GM23338 (cell line): ENCODE data around the gene GALNT9. TPM values are rescaled to one million over a fixed set of nuclear protein-coding genes. Genes with fewer than 3 reads are reported as not detected.

Experiments used
- ATAC-seq: fragments of 200-7000 bp; cut with Tn5 transposase; 3 replicates; pipeline ENCODE4 v1.9.1; 2020
- DNase-seq: peaks from one replicate; pipeline ENCODE4 v3.0.0-alpha.2; 2015; ENCODE audit warnings: low spot score
- H2AFZ ChIP-seq: fragments of 200-600 bp; sonication (generic); 2 replicates; pipeline ENCODE4 v1.8.0; 2016; ENCODE audit warnings: antibody characterized with exemption, mild to moderate bottlenecking, moderate library complexity
- H3F3A ChIP-seq: fragments of 200-600 bp; sonication (generic); replicated peaks from 2 replicates; pipeline ENCODE4 v1.8.0; 2017; ENCODE audit warnings: antibody characterized with exemption, mixed run types, low read depth
- H3K27ac ChIP-seq: fragments of 200-600 bp; sonication (generic); 2 replicates; pipeline ENCODE4 v1.6.1; 2016; ENCODE audit warnings: low read depth
- H3K27me3 ChIP-seq: fragments of 200-600 bp; sonication (generic); 2 replicates; pipeline ENCODE4 v1.8.0; 2016; ENCODE audit warnings: mild to moderate bottlenecking, mixed run types, moderate library complexity; ENCODE audit not compliant: insufficient read depth
- H3K36me3 ChIP-seq: fragments of 200-600 bp; sonication (generic); 2 replicates; pipeline ENCODE4 v1.8.0; 2016; ENCODE audit warnings: mild to moderate bottlenecking; ENCODE audit not compliant: insufficient read depth
- H3K4me1 ChIP-seq: fragments of 200-600 bp; sonication (generic); 2 replicates; pipeline ENCODE4 v1.8.0; 2016; ENCODE audit warnings: mild to moderate bottlenecking, moderate library complexity; ENCODE audit not compliant: insufficient read depth
- H3K4me2 ChIP-seq: fragments of 200-600 bp; sonication (generic); 2 replicates; pipeline ENCODE4 v1.7.1; 2017; ENCODE audit warnings: mixed run types
- H3K4me3 ChIP-seq: fragments of 200-600 bp; sonication (generic); 2 replicates; pipeline ENCODE4 v1.6.1; 2016; ENCODE audit warnings: mixed run types
- H3K79me2 ChIP-seq: fragments of 200-600 bp; sonication (generic); replicated peaks from 2 replicates; pipeline ENCODE4 v1.8.0; 2017; ENCODE audit warnings: mild to moderate bottlenecking; ENCODE audit not compliant: insufficient read depth
- H3K9me2 ChIP-seq: fragments of 200-600 bp; sonication (generic); 2 replicates; pipeline ENCODE4 v1.8.0; 2017; ENCODE audit not compliant: insufficient read depth
- H4K20me1 ChIP-seq: fragments of 200-600 bp; sonication (generic); replicated peaks from 2 replicates; pipeline ENCODE4 v1.8.0; 2017; ENCODE audit warnings: mild to moderate bottlenecking; ENCODE audit not compliant: insufficient read depth
- H3K27ac Mint-ChIP-seq: 2 replicates; pipeline ENCODE4 v1.8.0; 2020; ENCODE audit warnings: inconsistent platforms, mild to moderate bottlenecking, moderate library complexity, mixed read lengths
- H3K27me3 Mint-ChIP-seq: 3 replicates; pipeline ENCODE4 v1.8.0; 2022; ENCODE audit warnings: low read depth, mild to moderate bottlenecking, moderate library complexity, mixed read lengths, inconsistent platforms; ENCODE audit not compliant: insufficient read depth, poor library complexity
- H3K36me3 Mint-ChIP-seq: 3 replicates; pipeline ENCODE4 v1.8.0; 2021; ENCODE audit warnings: low read depth, mild to moderate bottlenecking, inconsistent platforms, moderate library complexity, mixed read lengths
- H3K4me1 Mint-ChIP-seq: 3 replicates; pipeline ENCODE4 v1.8.0; 2020; ENCODE audit warnings: mild to moderate bottlenecking, inconsistent platforms, mixed read lengths
- H3K4me3 Mint-ChIP-seq: 3 replicates; pipeline ENCODE4 v1.8.0; 2021; ENCODE audit warnings: moderate library complexity, mild to moderate bottlenecking, inconsistent platforms, mixed read lengths
- H3K9me3 Mint-ChIP-seq: 3 replicates; pipeline ENCODE4 v1.8.0; 2020; ENCODE audit warnings: moderate library complexity, mild to moderate bottlenecking, inconsistent platforms, mixed read lengths
- CREB1 ChIP-seq: fragments of 250-450 bp; sonication (Bioruptor Pico); IDR thresholded peaks from 2 replicates; pipeline ENCODE4 v1.5.0; 2020; ENCODE audit warnings: low read depth, mild to moderate bottlenecking, moderate library complexity
- CTCF ChIP-seq, 2 experiments: fragments of 200-600 bp in 1 of 2; sonication (generic) in 1 of 2; conservative IDR thresholded peaks; 2 replicates each; pipeline versions ENCODE4 v1.5.1 to v1.6.1; 2016 to 2017; ENCODE audit warnings: antibody characterized with exemption in 2 of 2, low read depth in 2 of 2, mild to moderate bottlenecking in 2 of 2, moderate library complexity in 1 of 2
- ETS1 ChIP-seq: IDR thresholded peaks from 2 replicates; pipeline ENCODE4 v1.6.1; 2016; ENCODE audit warnings: antibody characterized with exemption
- EZH2 ChIP-seq: fragments of 200-600 bp; sonication (generic); IDR thresholded peaks from one replicate; pipeline ENCODE4 v1.8.0; 2017; ENCODE audit warnings: antibody characterized with exemption, mild to moderate bottlenecking, low read depth; ENCODE audit not compliant: unreplicated experiment
- EZH2phosphoT487 ChIP-seq: fragments of 200-600 bp; sonication (generic); IDR thresholded peaks from one replicate; pipeline ENCODE4 v1.8.1; 2018; ENCODE audit warnings: antibody characterized with exemption; ENCODE audit not compliant: unreplicated experiment
- NANOG ChIP-seq: IDR thresholded peaks from 2 replicates; pipeline ENCODE4 v1.6.1; 2016; ENCODE audit warnings: antibody characterized with exemption, borderline replicate concordance
- POLR2AphosphoS5 ChIP-seq: IDR thresholded peaks from 2 replicates; pipeline ENCODE4 v1.6.1; 2016; ENCODE audit warnings: antibody characterized with exemption, low read depth
- REST ChIP-seq: IDR thresholded peaks from one replicate; pipeline ENCODE4 v1.6.1; 2018; ENCODE audit warnings: antibody characterized with exemption; ENCODE audit not compliant: unreplicated experiment
- STAT1 ChIP-seq: IDR thresholded peaks from one replicate; pipeline ENCODE4 v1.6.1; 2016; ENCODE audit warnings: antibody characterized with exemption; ENCODE audit not compliant: unreplicated experiment
- ZNF114 ChIP-seq: fragments of 250-450 bp; sonication (Bioruptor Pico); IDR thresholded peaks from 2 replicates; pipeline ENCODE4 v1.5.0; 2020; ENCODE audit warnings: mild to moderate bottlenecking, moderate library complexity
- ZNF331 ChIP-seq: fragments of 250-450 bp; sonication (Bioruptor Pico); IDR thresholded peaks from 2 replicates; pipeline ENCODE4 v1.5.0; 2020; ENCODE audit warnings: low read depth, mild to moderate bottlenecking, moderate library complexity
- polyA plus RNA-seq: library from polyadenylated mRNA; unstranded; fragments of >200 nt; fragmentation: Nextera tagmentation; extraction: Ambion mirVana; gene quantifications from 2 replicates; pipeline ENCODE4 v1.2.1, GENCODE V29; 2016
- total RNA-seq: library from RNA; depleted of rRNA; stranded (reverse); fragments of >200 nt; shearing (Covaris generic); gene quantifications from 2 replicates; pipeline ENCODE4 v1.2.3, GENCODE V29; 2014

The GALNT9 gene
- total and polyA plus RNA-seq, 2 experiments from 2014 or later: 0.81 to 2.5 TPM

GRCh38 chr12:132277949-132278348 is 51.4 kb downstream of the GALNT9 start:
- no peaks in the 10 kb centered on the region for H3K36me3 Mint-ChIP-seq
- Histone ChIP-seq H3K4me1 (no peaks in the 10 kb centered on the region), H3K79me2 (no peaks in the 10 kb centered on the region), H3K27ac (no peak overlapping the region), H2AFZ (no peak overlapping the region), H4K20me1 (no peaks in the 10 kb centered on the region), H3K36me3 (no peaks in the 10 kb centered on the region), H3K9me2 (no peaks in the 10 kb centered on the region), H3K4me2 (no peak overlapping the region), H3F3A (no peaks in the 10 kb centered on the region), H3K4me3 (no peak overlapping the region), H3K27me3 (no peaks in the 10 kb centered on the region)
- no peak overlapping the region for H3K4me3 Mint-ChIP-seq
- H3K4me1 Mint-ChIP-seq: peaks cover 40% of the 10 kb centered on the region
- H3K27me3 Mint-ChIP-seq: peaks cover 15% of the 10 kb centered on the region
- DNase-seq: no peak
- H3K27ac Mint-ChIP-seq: no peak overlapping the region
- no peak for TF ChIP-seq CTCF (conservative IDR thresholded peaks at IDR 0.05; ENCODE audit: low read depth in 2 of 2)
- no peak for TF ChIP-seq ZNF331 (CRISPR knock-in tag)
- no peak for TF ChIP-seq POLR2AphosphoS5
- no peak for TF ChIP-seq EZH2phosphoT487
- TF ChIP-seq NANOG: no peak
- no peak for TF ChIP-seq EZH2
- TF ChIP-seq REST: no peak
- no peak for TF ChIP-seq STAT1
- no peak for TF ChIP-seq ETS1
- ATAC-seq: no peak
- H3K9me3 Mint-ChIP-seq: no peaks in the 10 kb centered on the region

- H3K27ac Mint-ChIP-seq: no peak overlapping the region
- H3K9me3 Mint-ChIP-seq: no peaks in the 10 kb centered on the region
- H3K79me2 ChIP-seq: no peaks in the 10 kb centered on the region
- H3K4me1 ChIP-seq: no peaks in the 10 kb centered on the region
- no peaks in the 10 kb centered on the region for H3F3A ChIP-seq
- no peak overlapping the region for H3K27ac ChIP-seq
- H3K36me3 Mint-ChIP-seq: no peaks in the 10 kb centered on the region; the same call in 2 of the 3 replicates
- no peaks in the 10 kb centered on the region for H3K27me3 ChIP-seq
- no peak overlapping the region for H3K4me3 ChIP-seq
- ATAC-seq (no peak), DNase-seq (no peak)
- peaks cover 35% of the 10 kb centered on the region for H3K4me1 Mint-ChIP-seq
- no peak overlapping the region for H2AFZ ChIP-seq
- H3K4me3 Mint-ChIP-seq: no peak overlapping the region
- H3K27me3 Mint-ChIP-seq: peaks cover 15% of the 10 kb centered on the region
- no peaks in the 10 kb centered on the region for H3K9me2 ChIP-seq
- H3K36me3 ChIP-seq: no peaks in the 10 kb centered on the region
- no peak overlapping the region for H3K4me2 ChIP-seq
- no peaks in the 10 kb centered on the region for H4K20me1 ChIP-seq
- TF ChIP-seq POLR2AphosphoS5: no peak
- TF ChIP-seq EZH2: no peak
- TF ChIP-seq EZH2phosphoT487: no peak
- no peak for TF ChIP-seq STAT1
- TF ChIP-seq ZNF114: no peak
- no peak for TF ChIP-seq ZNF331 (CRISPR knock-in tag)
- TF ChIP-seq ETS1: no peak
- no peak for TF ChIP-seq CREB1
Observed at GRCh38 chr12:132277374-132277941, 51.9 kb downstream of the GALNT9 start.
